Central memory CD8-positive, alpha-beta T cell (primary cell): ENCODE results near the gene CPE.

Source experiments
- ATAC-seq: fragments of 150-1000 bp; cut with Tn5 transposase; replicated peaks from 2 replicates; pipeline ENCODE4 v1.10.0; 2022; ENCODE audit warnings: mild to moderate bottlenecking, moderate FRiP score, moderate number of reproducible peaks; ENCODE audit not compliant: poor library complexity, severe bottlenecking; ENCODE audit errors: extremely low read depth
- DNase-seq, 2 donors: peaks; one replicate each; pipeline ENCODE4 v3.0.0; 2021; ENCODE audit warnings: low spot score in 2 of 2
- H3K27ac Mint-ChIP-seq: one replicate; pipeline ENCODE4 v1.8.0; 2022; ENCODE audit warnings: low read depth, mild to moderate bottlenecking, moderate library complexity, mixed read lengths
- H3K27me3 Mint-ChIP-seq: one replicate; pipeline ENCODE4 v1.8.0; 2022; ENCODE audit warnings: mixed read lengths
- H3K36me3 Mint-ChIP-seq: one replicate; pipeline ENCODE4 v1.8.0; 2022; ENCODE audit warnings: mild to moderate bottlenecking, moderate library complexity, mixed read lengths; ENCODE audit not compliant: insufficient read depth
- H3K4me1 Mint-ChIP-seq: one replicate; pipeline ENCODE4 v1.8.0; 2022; ENCODE audit warnings: mixed read lengths
- H3K4me3 Mint-ChIP-seq: one replicate; pipeline ENCODE4 v1.8.0; 2022; ENCODE audit warnings: mild to moderate bottlenecking, moderate library complexity, mixed read lengths
- H3K9me3 Mint-ChIP-seq: one replicate; pipeline ENCODE4 v1.8.0; 2022; ENCODE audit warnings: mixed read lengths

The CPE gene

DNA sequence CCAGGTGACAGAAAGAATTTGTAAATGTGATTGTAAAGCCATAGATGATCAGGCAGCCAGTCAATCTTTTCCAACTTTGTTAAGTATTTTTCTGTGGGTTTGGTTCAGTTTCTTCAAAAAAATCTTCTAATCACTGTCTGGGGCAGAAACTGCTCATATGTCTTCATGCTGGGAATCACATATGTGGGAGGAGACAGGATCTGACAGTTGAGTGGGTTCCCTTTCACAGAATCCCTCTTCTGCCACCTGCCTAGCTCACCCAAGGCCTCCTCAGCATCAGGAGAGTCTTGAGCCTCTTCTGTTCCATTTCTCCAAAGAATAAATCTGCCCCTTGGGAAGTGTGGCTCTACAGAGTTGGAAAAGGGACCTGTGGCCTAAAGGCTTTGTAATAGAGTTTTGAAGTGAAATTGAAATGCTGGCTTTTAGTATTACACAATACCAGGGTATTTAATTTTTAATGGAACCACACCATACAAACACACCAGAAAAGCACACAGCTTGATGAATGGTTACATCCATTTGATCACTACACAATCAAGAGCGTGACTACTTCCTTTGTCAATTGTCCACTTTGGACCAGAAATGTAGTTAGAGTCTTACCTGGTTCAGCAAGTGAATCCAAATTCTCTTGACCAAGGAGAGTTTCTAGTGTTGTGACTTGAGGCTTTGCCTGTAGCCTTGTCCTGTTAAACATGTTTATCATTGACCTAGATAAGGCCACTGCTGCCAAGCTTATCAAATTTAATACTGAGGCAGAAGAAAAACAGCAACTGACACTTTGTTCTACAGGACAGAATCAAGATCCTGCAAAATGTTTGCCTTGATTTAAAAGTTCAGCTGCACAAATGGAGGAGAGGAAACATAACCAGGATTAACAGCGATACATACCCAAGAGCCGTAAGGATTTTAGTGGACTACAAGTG, 30.9 kb upstream of the CPE start:
- DNase-seq (no peak), ATAC-seq (no peak)
- H3K27ac Mint-ChIP-seq, result no peak overlapping the region
- H3K4me1 Mint-ChIP-seq, result no peaks in the 10 kb centered on the region
- H3K27me3 Mint-ChIP-seq, result peaks cover 25% of the 10 kb centered on the region
- no peak overlapping the region for H3K4me3 Mint-ChIP-seq
- H3K36me3 Mint-ChIP-seq, result peaks cover 3% of the 10 kb centered on the region
- no peaks in the 10 kb centered on the region for H3K9me3 Mint-ChIP-seq

GRCh38 chr4:165351359-165352130, 27.3 kb upstream of the CPE start:
- Mint-ChIP-seq H3K9me3 (no peaks in the 10 kb centered on the region), H3K4me3 (no peak overlapping the region), H3K36me3 (no peaks in the 10 kb centered on the region), H3K4me1 (no peaks in the 10 kb centered on the region), H3K27me3 (peaks cover 47% of the 10 kb centered on the region), H3K27ac (no peak overlapping the region)
- ATAC-seq (no peak), DNase-seq (no peak)

DNA sequence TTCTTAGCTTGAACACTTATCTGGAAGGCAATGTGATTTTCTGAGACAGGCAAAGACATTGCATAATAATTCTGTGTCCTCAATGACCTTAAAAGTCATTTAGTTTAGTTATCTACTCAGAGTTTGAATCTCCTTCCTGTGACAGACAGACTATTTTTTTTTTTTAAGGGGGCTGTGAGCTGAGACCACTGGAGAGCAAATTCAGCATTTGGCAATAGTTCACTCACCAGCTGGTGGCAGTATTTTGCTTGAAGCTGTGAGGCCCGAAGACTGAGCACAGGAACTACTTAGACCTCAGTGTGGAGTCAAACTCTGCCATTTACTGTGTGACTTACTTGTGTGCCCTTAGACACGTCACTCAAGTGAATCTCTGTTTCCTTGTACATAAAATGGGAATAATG, 22.9 kb upstream of the CPE start:
- Mint-ChIP-seq H3K27ac (no peak overlapping the region), H3K36me3 (no peaks in the 10 kb centered on the region), H3K27me3 (peaks cover 74% of the 10 kb centered on the region), H3K4me1 (no peaks in the 10 kb centered on the region), H3K9me3 (no peaks in the 10 kb centered on the region), H3K4me3 (no peak overlapping the region)
- ATAC-seq (no peak), DNase-seq (no peak)

DNA sequence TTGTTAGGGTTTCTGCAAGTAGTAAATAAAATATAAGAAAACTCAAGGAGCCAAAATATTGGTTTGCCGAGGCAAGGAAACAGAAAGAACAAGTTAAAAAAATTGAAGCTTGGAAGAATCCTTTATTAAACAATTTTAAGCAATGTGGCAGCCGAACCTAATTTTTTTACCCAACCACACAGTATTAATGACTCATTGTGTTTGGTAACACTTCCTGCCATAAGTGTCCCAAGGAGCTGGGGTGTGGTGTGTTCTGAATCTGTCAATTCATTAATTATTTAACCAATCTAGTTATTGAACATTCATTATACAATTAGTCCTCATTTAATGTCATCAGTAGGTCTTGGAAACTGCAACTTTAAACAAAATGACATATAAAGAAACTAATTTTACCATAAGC, 19.3 kb upstream of the CPE start:
- no peak overlapping the region for H3K4me3 Mint-ChIP-seq
- peaks cover 54% of the 10 kb centered on the region for H3K27me3 Mint-ChIP-seq
- no peak overlapping the region for H3K27ac Mint-ChIP-seq
- no peaks in the 10 kb centered on the region for H3K4me1 Mint-ChIP-seq
- ATAC-seq, result no peak
- H3K36me3 Mint-ChIP-seq, result no peaks in the 10 kb centered on the region
- no peak for DNase-seq
- H3K9me3 Mint-ChIP-seq, result no peaks in the 10 kb centered on the region

DNA sequence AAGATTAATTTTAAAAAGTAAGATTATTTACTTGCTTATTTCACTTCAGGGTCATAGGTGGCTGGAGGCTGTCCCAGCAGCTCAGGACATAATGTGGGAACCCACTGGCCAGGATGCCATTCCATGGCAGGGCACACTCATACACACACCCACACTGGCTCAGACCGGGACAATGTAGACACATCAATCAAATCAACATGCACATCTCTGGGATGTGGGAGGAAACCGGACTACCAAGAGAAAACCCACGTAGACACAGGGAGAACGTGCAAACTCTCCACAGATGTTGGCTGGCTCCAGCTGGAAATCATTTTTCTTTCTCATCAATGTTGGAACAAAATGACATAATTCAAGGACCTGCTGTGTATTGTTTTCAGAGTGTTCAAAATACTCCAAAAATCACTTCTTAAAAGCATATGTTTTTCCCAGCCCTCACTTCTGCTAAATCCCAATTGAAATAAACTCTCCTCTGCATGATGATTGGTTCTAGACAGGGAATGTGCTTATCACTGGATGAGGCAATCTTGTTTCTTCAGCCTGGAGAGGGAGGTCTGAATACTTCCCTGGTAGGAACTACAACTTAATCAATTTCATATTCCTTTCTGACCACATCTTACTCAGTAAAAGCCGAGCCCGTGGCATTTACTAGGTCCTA, 18.6 kb upstream of the CPE start:
- Mint-ChIP-seq H3K9me3 (no peaks in the 10 kb centered on the region), H3K36me3 (no peaks in the 10 kb centered on the region), H3K27ac (no peak overlapping the region), H3K4me1 (no peaks in the 10 kb centered on the region), H3K4me3 (no peak overlapping the region), H3K27me3 (peaks cover 51% of the 10 kb centered on the region)
- ATAC-seq, result no peak
- DNase-seq, result no peak

DNA sequence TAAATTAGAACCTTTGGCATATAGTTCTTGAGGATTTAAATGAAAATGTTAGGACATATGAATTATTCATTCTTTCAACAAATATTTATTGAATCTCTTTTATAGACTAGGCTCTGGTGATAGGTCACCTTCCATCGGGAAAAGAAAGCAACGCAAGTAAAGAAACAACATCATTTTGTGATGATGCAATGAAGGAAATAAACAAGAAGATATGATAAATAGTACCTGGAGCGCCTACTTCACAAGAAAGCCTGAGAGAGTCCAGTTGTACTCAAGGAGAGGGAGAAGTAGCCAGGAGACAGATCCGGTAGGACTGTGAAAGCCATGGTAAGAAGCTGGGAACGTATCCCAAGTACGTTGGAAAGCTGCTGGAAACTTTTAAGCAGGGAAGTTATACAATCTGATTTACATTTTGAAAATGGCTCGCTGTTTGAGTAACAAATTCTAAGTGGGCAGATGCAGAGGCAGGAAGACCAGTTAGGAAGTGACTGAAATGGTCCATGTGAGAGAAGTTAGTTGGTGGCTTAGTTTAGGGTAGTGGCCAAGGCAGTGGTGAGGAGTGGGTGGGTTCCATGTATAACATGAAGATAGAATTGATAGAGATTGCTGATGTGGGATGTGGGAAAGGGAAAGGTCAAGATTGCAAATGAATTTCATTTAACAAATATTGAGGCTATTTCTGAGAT, 17.7 kb upstream of the CPE start:
- H3K36me3 Mint-ChIP-seq, result no peaks in the 10 kb centered on the region
- no peak for DNase-seq
- no peak overlapping the region for H3K27ac Mint-ChIP-seq
- no peak overlapping the region for H3K4me3 Mint-ChIP-seq
- no peaks in the 10 kb centered on the region for H3K9me3 Mint-ChIP-seq
- ATAC-seq, result no peak
- H3K27me3 Mint-ChIP-seq, result peaks cover 43% of the 10 kb centered on the region
- no peaks in the 10 kb centered on the region for H3K4me1 Mint-ChIP-seq

DNA sequence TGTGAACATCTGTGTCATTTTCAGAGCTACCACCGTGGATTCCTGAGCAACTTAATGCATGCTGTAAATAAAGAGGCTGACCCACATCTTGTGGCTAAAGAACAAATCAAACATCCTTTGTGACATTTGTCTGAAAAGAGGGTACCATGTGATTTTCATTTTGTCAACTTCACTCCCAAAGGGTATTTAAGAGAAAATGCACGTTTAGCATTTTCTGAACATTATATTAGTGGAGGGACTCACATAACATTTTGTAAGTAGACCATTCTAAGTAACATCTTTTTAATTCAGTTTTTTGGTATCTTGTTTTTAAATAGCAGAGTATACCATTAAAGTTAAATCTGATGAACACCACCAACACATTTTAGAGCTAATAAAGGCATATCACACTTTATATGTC, 17.0 kb upstream of the CPE start:
- ATAC-seq (no peak), DNase-seq (no peak)
- H3K36me3 Mint-ChIP-seq, result no peaks in the 10 kb centered on the region
- H3K4me3 Mint-ChIP-seq, result no peak overlapping the region
- H3K4me1 Mint-ChIP-seq, result no peaks in the 10 kb centered on the region
- H3K27me3 Mint-ChIP-seq, result peaks cover 43% of the 10 kb centered on the region
- no peaks in the 10 kb centered on the region for H3K9me3 Mint-ChIP-seq
- H3K27ac Mint-ChIP-seq, result no peak overlapping the region

DNA sequence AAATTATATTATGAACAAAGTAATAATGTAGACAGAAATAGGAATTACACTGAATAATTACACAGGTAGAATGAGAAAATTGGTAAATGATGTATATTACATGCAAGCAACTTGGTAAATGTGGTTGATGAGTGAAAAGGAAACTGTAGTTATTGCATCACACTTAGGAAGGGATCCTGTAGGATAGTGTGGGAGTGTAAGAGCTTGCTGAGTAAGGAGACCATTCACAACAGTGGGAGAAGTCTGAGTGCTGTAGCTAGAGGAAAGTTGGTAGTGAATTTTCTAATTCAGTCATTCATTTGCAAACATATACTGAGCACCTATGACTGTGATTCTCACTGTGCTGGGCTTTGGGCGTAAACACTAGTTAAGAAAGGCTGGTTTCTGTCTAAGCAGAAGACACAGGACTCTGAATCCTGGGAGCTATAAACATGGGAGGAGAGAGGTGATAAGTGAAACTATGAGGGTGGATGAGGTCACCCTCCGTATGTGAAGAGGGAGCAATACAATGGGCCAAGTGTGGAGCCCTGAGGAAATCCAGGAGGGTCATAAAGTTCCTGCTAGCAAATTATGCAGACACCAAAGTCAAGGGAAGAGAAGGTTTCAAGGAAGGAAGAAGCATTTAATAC, 14.2 kb upstream of the CPE start:
- H3K4me1 Mint-ChIP-seq, result no peaks in the 10 kb centered on the region
- H3K36me3 Mint-ChIP-seq, result no peaks in the 10 kb centered on the region
- no peak overlapping the region for H3K27ac Mint-ChIP-seq
- ATAC-seq (no peak), DNase-seq (no peak)
- H3K4me3 Mint-ChIP-seq, result no peak overlapping the region
- peaks cover 23% of the 10 kb centered on the region for H3K27me3 Mint-ChIP-seq
- no peaks in the 10 kb centered on the region for H3K9me3 Mint-ChIP-seq

DNA sequence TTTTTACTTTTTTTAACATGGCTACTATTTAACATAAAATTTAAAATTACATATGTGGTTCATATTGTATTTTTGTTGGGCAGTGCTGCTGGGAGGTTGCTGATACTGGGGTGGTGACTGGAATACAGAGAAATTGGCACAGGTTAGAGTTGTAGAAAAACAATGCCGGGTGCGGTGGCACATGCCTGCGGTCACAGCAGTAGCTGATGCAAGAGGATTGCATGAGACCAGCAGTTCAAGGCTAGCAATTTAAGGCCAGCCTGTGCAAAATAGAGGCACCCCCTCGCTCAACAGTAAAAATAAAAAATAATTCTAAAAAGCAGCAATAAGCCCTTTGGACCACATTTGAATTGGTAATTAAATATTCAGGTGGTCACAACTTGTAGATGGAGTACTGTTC, 11.8 kb upstream of the CPE start:
- Mint-ChIP-seq H3K27ac (no peak overlapping the region), H3K27me3 (no peaks in the 10 kb centered on the region), H3K36me3 (no peaks in the 10 kb centered on the region), H3K9me3 (no peaks in the 10 kb centered on the region), H3K4me3 (no peak overlapping the region), H3K4me1 (no peaks in the 10 kb centered on the region)
- ATAC-seq, result no peak
- DNase-seq, result no peak

- Mint-ChIP-seq H3K27ac (no peak overlapping the region), H3K36me3 (no peaks in the 10 kb centered on the region), H3K4me1 (no peaks in the 10 kb centered on the region), H3K4me3 (no peak overlapping the region), H3K9me3 (no peaks in the 10 kb centered on the region), H3K27me3 (peaks cover 1% of the 10 kb centered on the region)
- no peak for DNase-seq
- no peak for ATAC-seq
Observed at GRCh38 chr4:165368114-165368513, 10.7 kb upstream of the CPE start.

GRCh38 chr4:165368567-165368966, 10.2 kb upstream of the CPE start:
- Mint-ChIP-seq H3K27ac (no peak overlapping the region), H3K4me1 (no peaks in the 10 kb centered on the region), H3K4me3 (no peak overlapping the region), H3K36me3 (no peaks in the 10 kb centered on the region), H3K9me3 (no peaks in the 10 kb centered on the region), H3K27me3 (peaks cover 6% of the 10 kb centered on the region)
- DNase-seq (no peak), ATAC-seq (no peak)

DNA sequence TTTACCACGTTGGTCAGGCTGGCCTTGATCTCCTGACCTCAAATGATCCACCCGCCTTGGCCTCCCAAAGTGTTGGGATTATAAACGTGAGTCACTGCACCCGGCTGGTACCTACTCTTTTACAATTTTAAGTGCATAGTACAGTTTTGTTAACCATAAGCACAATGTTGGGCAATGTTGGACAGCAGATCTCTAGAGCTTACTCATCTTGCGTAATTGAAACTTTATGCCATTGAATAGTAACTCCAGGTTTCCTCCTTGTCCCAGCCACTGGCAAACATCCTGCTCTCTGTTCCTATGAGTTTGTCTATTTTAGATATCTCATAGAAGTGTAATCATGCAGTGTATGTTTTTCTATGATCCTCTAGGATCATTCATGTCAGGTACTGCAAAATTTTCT, 9.3 kb upstream of the CPE start:
- Mint-ChIP-seq H3K4me3 (no peak overlapping the region), H3K4me1 (no peaks in the 10 kb centered on the region), H3K9me3 (no peaks in the 10 kb centered on the region), H3K27me3 (peaks cover 15% of the 10 kb centered on the region), H3K27ac (no peak overlapping the region), H3K36me3 (no peaks in the 10 kb centered on the region)
- DNase-seq (no peak), ATAC-seq (no peak)
